ENCODE results near the gene PEA15. TPM values are rescaled to one million over a fixed set of nuclear protein-coding genes. Genes with fewer than 3 reads are reported as not detected.

The PEA15 gene
- total RNA-seq, 1 experiment from 2014 or later, result 44.0 TPM

DNA sequence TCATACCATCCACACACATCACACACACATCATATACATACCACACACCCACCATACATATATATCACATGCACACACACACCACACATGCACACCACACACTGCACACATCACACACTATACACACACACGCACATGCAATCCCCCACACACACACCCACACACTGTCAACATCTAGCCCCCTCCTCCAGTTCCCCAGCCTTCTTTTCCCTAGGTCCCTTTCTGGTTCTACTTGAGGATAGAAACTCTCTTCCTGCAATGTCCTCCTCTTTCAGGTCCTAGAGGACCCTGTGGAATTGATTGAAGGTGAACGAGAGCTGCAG lies 10.5 kb upstream of the PEA15 start:
- no peaks in the 10 kb centered on the region for H3K79me2 ChIP-seq (ENCODE audit: insufficient read depth, low read length)
- H4K20me1 ChIP-seq (ENCODE audit: insufficient read depth), result no peaks in the 10 kb centered on the region
- H3K4me2 ChIP-seq (ENCODE audit: low read length), result no peak overlapping the region
- H2AFZ ChIP-seq (ENCODE audit: low read depth, low read length, poor library complexity, severe bottlenecking), result no peak overlapping the region
- ChIA-PET CTCF (no interaction called here), POLR2A (no interaction called here), RAD21 (ENCODE audit: low non-redundant PET in 1 of 2, low total read pairs in 2 of 2, uncharacterized antibody in 2 of 2, unreplicated experiment in 2 of 2) (no interaction called here)
- no peak overlapping the region for H3K27ac ChIP-seq (ENCODE audit: low read depth, low read length)
- H3K4me1 ChIP-seq (ENCODE audit: control insufficient read depth in 1 of 2, insufficient read depth in 2 of 2, low read length in 2 of 2), result peaks cover 3 to 4% of the 10 kb centered on the region in 2 experiments; a peak in 2 of 4 replicates
- H3K4me3 ChIP-seq (replicated peaks in 1 of 2; ENCODE audit: low read depth in 1 of 2, low read length in 2 of 2), result no peak overlapping the region
- no peaks in the 10 kb centered on the region for H3K27me3 ChIP-seq (ENCODE audit: insufficient read depth, low read length)
- no peak for ATAC-seq
- DNase-seq (ENCODE audit: low read depth, low spot score), result no peak
- H3K9me2 ChIP-seq (ENCODE audit: insufficient read depth), result no peaks in the 10 kb centered on the region
- TF ChIP-seq ELF1 (IDR thresholded peaks at IDR 0.05; ENCODE audit: borderline replicate concordance, low read depth) (no peak), EZH2phosphoT487 (IDR thresholded peaks at IDR 0.05; ENCODE audit: borderline replicate concordance) (no peak), ZNF274 (IDR thresholded peaks at IDR 0.05; ENCODE audit: low read depth, low read length) (no peak), POLR2A (IDR thresholded peaks at IDR 0.05; ENCODE audit: borderline replicate concordance, extremely low read depth, insufficient read depth, insufficient read length) (no peak)
- TF ChIP-seq, protein P1, sequence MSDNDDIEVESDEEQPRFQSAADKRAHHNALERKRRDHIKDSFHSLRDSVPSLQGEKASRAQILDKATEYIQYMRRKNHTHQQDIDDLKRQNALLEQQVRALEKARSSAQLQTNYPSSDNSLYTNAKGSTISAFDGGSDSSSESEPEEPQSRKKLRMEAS (IDR thresholded peaks at IDR 0.05), result no peak
- no TSS peak for BruUV-seq (replicated peaks)
- H3K36me3 ChIP-seq (ENCODE audit: control insufficient read depth in 1 of 2, insufficient read depth in 2 of 2, low read length in 2 of 2), result no peaks in the 10 kb centered on the region
- H3K9me3 ChIP-seq (ENCODE audit: control insufficient read depth in 1 of 2, insufficient read depth in 1 of 2, low read depth in 1 of 2, low read length in 2 of 2), result no peaks in the 10 kb centered on the region
- no peak overlapping the region for H3K9ac ChIP-seq (ENCODE audit: low read length)
- intact Hi-C loops (cut with micrococcal nuclease), result loop anchor here (5.0 kb wide), 1 partner anchor 183 kb away; no protein-coding TSS in a partner anchor

GRCh38 chr1:160196143-160196542 lies 9.0 kb upstream of the PEA15 start:
- intact Hi-C loops (cut with micrococcal nuclease), result no loop called here
- H3K4me1 ChIP-seq (ENCODE audit: control insufficient read depth in 1 of 2, insufficient read depth in 2 of 2, low read length in 2 of 2), result peaks cover 3 to 4% of the 10 kb centered on the region in 2 experiments; a peak in 2 of 4 replicates
- no peaks in the 10 kb centered on the region for H3K9me3 ChIP-seq (ENCODE audit: control insufficient read depth in 1 of 2, insufficient read depth in 1 of 2, low read depth in 1 of 2, low read length in 2 of 2)
- H3K79me2 ChIP-seq (ENCODE audit: insufficient read depth, low read length), result no peaks in the 10 kb centered on the region
- H3K9me2 ChIP-seq (ENCODE audit: insufficient read depth), result no peaks in the 10 kb centered on the region
- CTCF ChIA-PET, result interaction anchor here (1.0 kb wide), 1 partner anchor 24 kb away, joined by 3 read pairs; no protein-coding TSS in a partner anchor
- no peak overlapping the region for H3K4me3 ChIP-seq (replicated peaks in 1 of 2; ENCODE audit: low read depth in 1 of 2, low read length in 2 of 2)
- DNase-seq (ENCODE audit: low read depth, low spot score), result no peak
- no peaks in the 10 kb centered on the region for H4K20me1 ChIP-seq (ENCODE audit: insufficient read depth)
- ATAC-seq, result no peak
- BruUV-seq (replicated peaks), result no TSS peak
- H2AFZ ChIP-seq (ENCODE audit: low read depth, low read length, poor library complexity, severe bottlenecking), result no peak overlapping the region
- POLR2A ChIA-PET, result no interaction called here
- no peak overlapping the region for H3K9ac ChIP-seq (ENCODE audit: low read length)
- TF ChIP-seq SP1 (IDR thresholded peaks at IDR 0.05; ENCODE audit: low read depth) (no peak), ZNF274 (IDR thresholded peaks at IDR 0.05; ENCODE audit: low read depth, low read length) (no peak), ELF1 (IDR thresholded peaks at IDR 0.05; ENCODE audit: borderline replicate concordance, low read depth) (no peak), CEBPB (IDR thresholded peaks at IDR 0.05; ENCODE audit: low read depth) (no peak), FOSL1 (IDR thresholded peaks at IDR 0.05; ENCODE audit: low read depth) (no peak), REST (IDR thresholded peaks at IDR 0.05; ENCODE audit: low read depth) (no peak), JUND (IDR thresholded peaks at IDR 0.05) (no peak), POLR2AphosphoS5 (IDR thresholded peaks at IDR 0.05; ENCODE audit: low read depth, low read length) (no peak), ZFX (IDR thresholded peaks at IDR 0.05) (no peak), POLR2A (IDR thresholded peaks at IDR 0.05; ENCODE audit: borderline replicate concordance, extremely low read depth, insufficient read depth, insufficient read length) (no peak), SIN3A (IDR thresholded peaks at IDR 0.05; ENCODE audit: low read depth) (no peak), EZH2 (IDR thresholded peaks at IDR 0.05) (no peak)
- TF ChIP-seq, protein P1 (IDR thresholded peaks at IDR 0.05), result no peak
- H3K27ac ChIP-seq (ENCODE audit: low read depth, low read length), result no peak overlapping the region
- no peaks in the 10 kb centered on the region for H3K36me3 ChIP-seq (ENCODE audit: control insufficient read depth in 1 of 2, insufficient read depth in 2 of 2, low read length in 2 of 2)
- no peak overlapping the region for H3K4me2 ChIP-seq (ENCODE audit: low read length)
- RAD21 ChIA-PET (ENCODE audit: low non-redundant PET in 1 of 2, low total read pairs in 2 of 2, uncharacterized antibody in 2 of 2, unreplicated experiment in 2 of 2), result no interaction called here
- H3K27me3 ChIP-seq (ENCODE audit: insufficient read depth, low read length), result no peaks in the 10 kb centered on the region
